Lung (tissue), 12 donors: Measurements from ENCODE around the gene RERE. TPM values are rescaled to one million over a fixed set of nuclear protein-coding genes. Genes with fewer than 3 reads are reported as not detected.

Source experiments
- ATAC-seq: fragments of 200-7000 bp; cut with Tn5 transposase; one replicate; pipeline ENCODE4 v1.9.1; 2020; ENCODE audit warnings: moderate number of reproducible peaks; ENCODE audit not compliant: insufficient read depth, low FRiP score
- DNase-seq, 3 donors: peaks; one replicate each; pipeline ENCODE4 v3.0.0-alpha.2; 2013 to 2017
- H3K27ac ChIP-seq, 2 donors: one replicate each; pipeline ENCODE4 v1.5.1; 2013; ENCODE audit warnings: mild to moderate bottlenecking in 2 of 2, moderate library complexity in 2 of 2, control low read depth in 1 of 2, inconsistent platforms in 1 of 2, low read depth in 1 of 2, low read length in 1 of 2
- H3K27me3 ChIP-seq, 3 donors: one replicate each; pipeline ENCODE4 v1.5.1; 2013; ENCODE audit warnings: low read length in 2 of 3; ENCODE audit not compliant: control insufficient read depth in 3 of 3, insufficient read depth in 3 of 3
- H3K36me3 ChIP-seq, 4 donors: one replicate each; pipeline ENCODE4 v1.5.1; 2013; ENCODE audit warnings: low read length in 4 of 4, mild to moderate bottlenecking in 1 of 4, moderate library complexity in 1 of 4; ENCODE audit not compliant: control insufficient read depth in 4 of 4, insufficient read depth in 4 of 4
- H3K4me1 ChIP-seq, 5 donors: one replicate each; pipeline ENCODE4 v1.5.1; 2013; ENCODE audit warnings: low read length in 5 of 5, mild to moderate bottlenecking in 2 of 5, moderate library complexity in 1 of 5; ENCODE audit not compliant: control insufficient read depth in 5 of 5, insufficient read depth in 5 of 5
- H3K4me3 ChIP-seq: one replicate; pipeline ENCODE4 v1.5.1; 2013; ENCODE audit warnings: mild to moderate bottlenecking, control low read depth, moderate library complexity
- H3K9ac ChIP-seq, 2 donors: one replicate each; pipeline ENCODE4 v1.5.1; 2013; ENCODE audit warnings: low read length in 2 of 2, control low read depth in 1 of 2; ENCODE audit not compliant: insufficient read depth in 1 of 2
- H3K9me3 ChIP-seq, 4 donors: one replicate each; pipeline ENCODE4 v1.5.1; 2013; ENCODE audit warnings: low read length in 3 of 4, mild to moderate bottlenecking in 1 of 4, moderate library complexity in 1 of 4; ENCODE audit not compliant: control insufficient read depth in 4 of 4, insufficient read depth in 3 of 4
- WGBS, 2 donors: extraction: QIAGEN DNeasy Blood & Tissue Kit; methylation state at CpG; one replicate each; pipeline ENCODE4 v1.1.7; 2013; 5-methylcytosine and 5-hydroxymethylcytosine counted together
- polyA plus RNA-seq, 2 donors: library from polyadenylated mRNA; stranded (reverse); fragments of 200-250 nt; gene quantifications; one replicate each; pipeline ENCODE4 v1.2.1, GENCODE V29; 2013
- total RNA-seq, 2 donors: library from RNA; depleted of rRNA in 1 of 2; stranded (reverse); fragments of >200 nt in 1 of 2; gene quantifications; one replicate each; pipeline ENCODE4 v1.2.1, GENCODE V29; 2014 to 2021
- TF ChIP-seq, protein P1 (sequence below): IDR thresholded peaks from 2 replicates; pipeline ENCODE4 v1.5.1; 2012; ENCODE audit warnings: mild to moderate bottlenecking; ENCODE audit errors: control extremely low read depth, extremely low read depth
- donor health status: control.
- donor health status: control.
- donor health status: Bipolar disorder and iron deficiency.
- donor health status: healthy.
- donor health status: DM: yes; HTN: yes; CAD: no.

The RERE gene
- total and polyA plus RNA-seq, 4 donors, result 21.7 to 207 (median 57.5) TPM

DNA sequence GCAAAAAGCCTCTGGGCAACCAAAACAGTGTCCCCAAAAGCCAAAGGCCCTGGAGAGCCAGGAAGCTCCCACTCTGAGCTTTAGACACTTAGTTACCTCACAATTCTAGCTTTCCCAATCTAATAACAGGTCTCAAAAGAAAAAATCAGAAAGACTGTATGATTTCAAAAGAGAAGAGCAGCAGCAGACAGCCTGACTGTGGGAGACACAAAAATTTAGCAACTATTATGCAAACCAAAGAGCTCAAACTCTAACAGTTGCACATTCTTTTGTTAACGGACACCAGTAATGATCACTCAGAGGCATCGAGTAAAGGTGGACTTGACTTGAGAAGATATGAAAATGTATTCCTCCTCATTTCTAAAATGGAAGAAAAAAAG is 339.5 kb downstream of the RERE start:
- no peaks in the 10 kb centered on the region for H3K9me3 ChIP-seq
- peaks cover 6 to 35% (median 7%) of the 10 kb centered on the region in 5 donors for H3K4me1 ChIP-seq
- no peak overlapping the region for H3K4me3 ChIP-seq
- TF ChIP-seq, protein P1, sequence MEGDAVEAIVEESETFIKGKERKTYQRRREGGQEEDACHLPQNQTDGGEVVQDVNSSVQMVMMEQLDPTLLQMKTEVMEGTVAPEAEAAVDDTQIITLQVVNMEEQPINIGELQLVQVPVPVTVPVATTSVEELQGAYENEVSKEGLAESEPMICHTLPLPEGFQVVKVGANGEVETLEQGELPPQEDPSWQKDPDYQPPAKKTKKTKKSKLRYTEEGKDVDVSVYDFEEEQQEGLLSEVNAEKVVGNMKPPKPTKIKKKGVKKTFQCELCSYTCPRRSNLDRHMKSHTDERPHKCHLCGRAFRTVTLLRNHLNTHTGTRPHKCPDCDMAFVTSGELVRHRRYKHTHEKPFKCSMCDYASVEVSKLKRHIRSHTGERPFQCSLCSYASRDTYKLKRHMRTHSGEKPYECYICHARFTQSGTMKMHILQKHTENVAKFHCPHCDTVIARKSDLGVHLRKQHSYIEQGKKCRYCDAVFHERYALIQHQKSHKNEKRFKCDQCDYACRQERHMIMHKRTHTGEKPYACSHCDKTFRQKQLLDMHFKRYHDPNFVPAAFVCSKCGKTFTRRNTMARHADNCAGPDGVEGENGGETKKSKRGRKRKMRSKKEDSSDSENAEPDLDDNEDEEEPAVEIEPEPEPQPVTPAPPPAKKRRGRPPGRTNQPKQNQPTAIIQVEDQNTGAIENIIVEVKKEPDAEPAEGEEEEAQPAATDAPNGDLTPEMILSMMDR, result no peak
- no peaks in the 10 kb centered on the region for H3K36me3 ChIP-seq
- ATAC-seq (no peak), DNase-seq (no peak)
- H3K27me3 ChIP-seq, result no peaks in the 10 kb centered on the region
- WGBS, 2 donors, result 41 to 83% methylated on average over 2 of the region's 2 CpGs
- no peak overlapping the region for H3K27ac ChIP-seq
- H3K9ac ChIP-seq, result no peak overlapping the region

DNA sequence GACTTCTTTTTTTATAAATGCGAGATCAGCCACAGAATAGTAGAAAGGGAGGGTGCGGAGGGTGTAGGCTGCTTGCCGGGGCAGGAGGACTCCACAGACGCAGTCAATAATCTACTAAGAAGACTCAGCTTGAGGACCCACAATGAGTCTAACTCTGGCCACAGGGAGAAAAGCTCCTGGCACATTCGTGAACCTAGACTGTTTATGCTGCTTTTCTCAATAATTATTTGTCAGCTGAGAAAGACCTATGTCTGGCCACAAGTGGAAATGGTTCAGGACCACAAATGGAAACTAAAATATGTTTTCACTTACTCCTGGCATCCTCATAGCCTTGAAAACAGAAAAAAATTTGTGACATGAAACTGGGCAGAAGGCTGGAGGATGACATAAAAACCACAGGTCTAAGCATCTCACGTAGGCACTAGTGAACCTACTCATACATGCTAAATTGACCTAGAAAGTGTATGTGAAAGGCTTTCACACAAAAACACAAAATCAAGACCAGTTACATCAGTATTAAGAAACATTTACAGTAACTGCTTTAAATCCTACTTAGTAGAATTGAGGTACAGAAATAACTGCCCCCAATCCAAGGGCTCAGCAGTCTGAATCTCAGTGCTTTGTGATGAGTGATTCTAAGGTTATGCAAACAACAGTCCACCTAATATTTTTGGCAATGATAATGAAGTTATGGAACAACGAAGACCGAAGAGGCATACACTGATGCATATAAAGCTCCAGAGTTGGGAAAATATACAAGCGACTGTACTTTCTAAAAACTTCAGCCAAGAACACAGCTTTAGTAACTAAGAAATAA is 340.1 kb downstream of the RERE start:
- Histone ChIP-seq H3K27ac (no peak overlapping the region), H3K36me3 (no peaks in the 10 kb centered on the region), H3K9ac (no peak overlapping the region), H3K9me3 (no peaks in the 10 kb centered on the region), H3K27me3 (no peaks in the 10 kb centered on the region), H3K4me3 (no peak overlapping the region), H3K4me1 (peaks cover 6 to 33% (median 7%) of the 10 kb centered on the region in 5 donors)
- peak in 1 of 3 donors; percentile 16 for DNase-seq
- TF ChIP-seq, protein P1, result no peak
- ATAC-seq, result no peak
- WGBS, 2 donors, result 66 to 73% methylated on average over 9 of the region's 9 CpGs

DNA sequence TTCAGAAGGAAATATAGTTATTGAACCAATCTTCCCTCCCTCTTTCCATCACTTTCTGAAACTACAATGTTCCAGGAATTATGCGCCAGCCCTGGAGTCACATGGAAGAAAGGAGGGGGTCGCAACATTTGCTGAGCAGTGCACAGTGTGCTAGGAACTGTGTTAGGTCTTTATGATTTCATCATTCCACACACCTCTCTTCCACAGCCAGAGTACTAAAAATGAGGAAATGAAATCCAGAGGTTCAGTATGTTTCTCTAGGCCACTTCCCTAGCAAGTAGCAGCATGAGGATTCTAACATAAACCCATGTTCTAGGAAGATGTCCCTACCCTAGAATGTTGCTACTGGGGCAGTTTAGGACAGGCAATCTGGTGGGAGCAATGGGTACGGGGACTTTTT is 341.4 kb downstream of the RERE start:
- H3K27me3 ChIP-seq, result no peaks in the 10 kb centered on the region
- TF ChIP-seq, protein P1, result no peak
- H3K36me3 ChIP-seq, result no peaks in the 10 kb centered on the region
- H3K9me3 ChIP-seq, result no peaks in the 10 kb centered on the region
- H3K4me3 ChIP-seq, result no peak overlapping the region
- peak in 1 of 3 donors; percentile 16 for DNase-seq
- peaks cover 5 to 33% (median 7%) of the 10 kb centered on the region in 5 donors for H3K4me1 ChIP-seq
- H3K9ac ChIP-seq, result no peak overlapping the region
- H3K27ac ChIP-seq, result no peak overlapping the region
- WGBS, 2 donors, result 64 to 80% methylated on average over 3 of the region's 3 CpGs
- ATAC-seq, result no peak
